Measurements from ENCODE around the gene OR10A4. TPM values are rescaled to one million over a fixed set of nuclear protein-coding genes. Genes with fewer than 3 reads are reported as not detected.
A peak's percentile ranks its signal among the peaks of the same experiment; 100 is the strongest.

The OR10A4 gene
- total RNA-seq, 4 donors from 2014 or later = not detected

- Histone ChIP-seq H3K9me3 (no peaks in the 10 kb centered on the region), H3K4me1 (no peaks in the 10 kb centered on the region), H3K27ac (no peak overlapping the region), H3K4me3 (no peak overlapping the region), H3K27me3 (no peaks in the 10 kb centered on the region), H3K36me3 (no peaks in the 10 kb centered on the region)
- DNase-seq = no peak
- no peak for TF ChIP-seq POLR2A (IDR thresholded peaks at IDR 0.05)
- TF ChIP-seq, protein P1, sequence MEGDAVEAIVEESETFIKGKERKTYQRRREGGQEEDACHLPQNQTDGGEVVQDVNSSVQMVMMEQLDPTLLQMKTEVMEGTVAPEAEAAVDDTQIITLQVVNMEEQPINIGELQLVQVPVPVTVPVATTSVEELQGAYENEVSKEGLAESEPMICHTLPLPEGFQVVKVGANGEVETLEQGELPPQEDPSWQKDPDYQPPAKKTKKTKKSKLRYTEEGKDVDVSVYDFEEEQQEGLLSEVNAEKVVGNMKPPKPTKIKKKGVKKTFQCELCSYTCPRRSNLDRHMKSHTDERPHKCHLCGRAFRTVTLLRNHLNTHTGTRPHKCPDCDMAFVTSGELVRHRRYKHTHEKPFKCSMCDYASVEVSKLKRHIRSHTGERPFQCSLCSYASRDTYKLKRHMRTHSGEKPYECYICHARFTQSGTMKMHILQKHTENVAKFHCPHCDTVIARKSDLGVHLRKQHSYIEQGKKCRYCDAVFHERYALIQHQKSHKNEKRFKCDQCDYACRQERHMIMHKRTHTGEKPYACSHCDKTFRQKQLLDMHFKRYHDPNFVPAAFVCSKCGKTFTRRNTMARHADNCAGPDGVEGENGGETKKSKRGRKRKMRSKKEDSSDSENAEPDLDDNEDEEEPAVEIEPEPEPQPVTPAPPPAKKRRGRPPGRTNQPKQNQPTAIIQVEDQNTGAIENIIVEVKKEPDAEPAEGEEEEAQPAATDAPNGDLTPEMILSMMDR (IDR thresholded peaks at IDR 0.05) = no peak
- intact Hi-C loops (cut with DNase I; ENCODE audit: low total_unique reads) = no loop called here
Measured at GRCh38 chr11:6911948-6912347, 35.5 kb downstream of the OR10A4 start.

DNA sequence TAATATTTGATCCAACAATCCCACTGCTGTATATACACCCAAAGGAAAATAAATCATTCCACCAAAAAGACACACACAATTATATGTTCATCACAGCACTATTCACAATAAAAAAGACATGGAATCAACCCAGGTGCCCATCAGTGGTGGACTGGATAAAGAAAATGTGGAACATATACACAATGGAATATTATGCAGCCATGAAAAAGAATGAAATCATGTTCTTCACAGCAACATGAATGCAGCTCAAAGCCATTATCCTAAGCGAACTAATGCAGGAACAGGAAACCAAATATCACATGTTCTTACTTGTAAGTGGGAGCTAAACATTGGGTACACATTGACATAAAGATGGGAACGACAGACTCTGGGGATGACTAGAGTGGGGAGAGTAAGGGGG lies 43.3 kb downstream of the OR10A4 start:
- intact Hi-C loops (cut with DNase I; ENCODE audit: low total_unique reads) = no loop called here
- Histone ChIP-seq H3K27me3 (no peaks in the 10 kb centered on the region), H3K9me3 (no peaks in the 10 kb centered on the region), H3K27ac (no peak overlapping the region), H3K36me3 (no peaks in the 10 kb centered on the region), H3K4me3 (no peak overlapping the region), H3K4me1 (no peaks in the 10 kb centered on the region)
- TF ChIP-seq, protein P1 (IDR thresholded peaks at IDR 0.05) = no peak
- TF ChIP-seq POLR2A (IDR thresholded peaks at IDR 0.05) = no peak
- no peak for DNase-seq

DNA sequence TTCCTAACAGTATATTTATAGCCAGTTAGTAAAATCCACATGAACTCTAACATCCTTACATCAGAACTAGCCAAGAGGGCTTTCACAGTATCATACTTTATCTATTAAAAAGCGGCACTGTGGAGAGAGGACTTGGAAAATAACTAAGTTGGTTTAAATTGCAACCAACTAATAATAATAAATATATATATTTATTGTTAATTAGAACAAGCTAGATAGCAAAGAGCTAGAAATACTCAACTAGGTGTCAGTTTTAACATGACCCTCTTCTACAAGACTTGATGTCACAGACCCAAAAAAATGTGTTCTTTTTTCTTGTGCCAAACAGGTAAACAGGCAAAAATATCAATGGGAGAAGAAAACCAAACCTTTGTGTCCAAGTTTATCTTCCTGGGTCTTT lies 44.3 kb downstream of the OR10A4 start, which contains the start of gene OR2D3:
TSS of gene OR2D3 (plus strand) at position 301 of the 400 bp plus-strand sequence. CDS start at position 301, 0 bp downstream.
- DNase-seq = no peak
- Histone ChIP-seq H3K9me3 (no peaks in the 10 kb centered on the region), H3K4me1 (no peaks in the 10 kb centered on the region)

DNA sequence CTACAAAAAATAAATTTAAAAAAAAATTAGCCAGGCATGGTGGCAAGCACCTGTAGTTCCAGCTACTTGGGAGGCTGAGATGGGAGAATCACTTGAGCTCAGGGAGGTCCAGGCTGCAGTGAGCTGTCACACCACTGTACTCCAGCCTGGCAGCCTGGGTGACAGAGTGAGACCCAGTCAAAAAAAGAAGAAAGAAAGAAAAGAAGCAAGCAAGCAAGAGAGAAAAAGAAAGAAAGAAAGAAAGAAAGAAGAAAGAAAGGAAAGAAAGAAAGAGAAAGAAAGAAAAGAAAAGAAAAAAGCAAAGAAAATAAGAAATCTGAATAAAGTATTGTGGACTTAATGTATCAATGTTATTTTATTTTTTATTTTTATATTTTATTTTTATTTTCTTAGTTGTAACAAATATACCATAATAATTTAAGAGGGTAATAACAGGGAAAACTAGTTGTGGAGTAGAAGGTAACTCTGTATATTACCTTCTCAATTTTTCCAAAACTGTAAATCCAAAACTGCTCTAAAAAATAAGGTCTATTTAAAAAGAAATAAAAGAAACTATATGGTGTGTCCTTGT lies 48.7 kb downstream of the OR10A4 start:
- Histone ChIP-seq H3K4me3 (no peak overlapping the region), H3K36me3 (no peaks in the 10 kb centered on the region), H3K27ac (peak overlapping the region in 1 of 2 donors; percentile 69), H3K4me1 (no peaks in the 10 kb centered on the region), H3K27me3 (no peaks in the 10 kb centered on the region), H3K9me3 (no peaks in the 10 kb centered on the region)
- no peak for DNase-seq
- TF ChIP-seq POLR2A (IDR thresholded peaks at IDR 0.05) = no peak
- TF ChIP-seq, protein P1 (IDR thresholded peaks at IDR 0.05) = no peak
- intact Hi-C loops (cut with DNase I; ENCODE audit: low total_unique reads) = no loop called here

More for the DNA sequence above, 44.3 kb downstream of the OR10A4 start, which contains the start of gene OR2D3:
- intact Hi-C loops (cut with DNase I; ENCODE audit: low total_unique reads) = no loop called here
- no peaks in the 10 kb centered on the region for H3K36me3 ChIP-seq
- H3K27ac ChIP-seq = no peak within 1 kb of the TSS
- no peak for TF ChIP-seq POLR2A (IDR thresholded peaks at IDR 0.05)
- TF ChIP-seq, protein P1 (IDR thresholded peaks at IDR 0.05) = no peak
- no peak within 1 kb of the TSS for H3K4me3 ChIP-seq
- H3K27me3 ChIP-seq = no peaks in the 10 kb centered on the region

- Histone ChIP-seq H3K27me3 (no peaks in the 10 kb centered on the region), H3K9me3 (no peaks in the 10 kb centered on the region), H3K4me1 (no peaks in the 10 kb centered on the region), H3K36me3 (no peaks in the 10 kb centered on the region), H3K27ac (peak overlapping the region; percentile 58 to 69), H3K4me3 (peak overlapping the region; percentile 49 to 59)
- TF ChIP-seq, protein P1 (IDR thresholded peaks at IDR 0.05) = no peak
- TF ChIP-seq POLR2A (IDR thresholded peaks at IDR 0.05) = no peak
- DNase-seq = no peak
- intact Hi-C loops (cut with DNase I; ENCODE audit: low total_unique reads) = no loop called here
Measured at GRCh38 chr11:6925636-6926207, 49.3 kb downstream of the OR10A4 start.

Measured in uterus (tissue), 4 donors.